GM19455 (cell line): ENCODE data around the gene MXD3.
A peak's percentile ranks its signal among the peaks of the same experiment; 100 is the strongest.
"Not testable (repeated sequence)": the region's sequence is repeated elsewhere in the genome, so short reads cannot be mapped to it uniquely, and the experiment has no call there.

ENCODE experiments used
- ATAC-seq: cut with Tn5 transposase; IDR thresholded peaks from one replicate; pipeline ENCODE4 v1.9.1; 2021; ENCODE audit not compliant: unreplicated experiment

Gene MXD3

GRCh38 chr5:177325868-177326381 is 14.2 kb upstream of the MXD3 start:
- ATAC-seq: no peak

- ATAC-seq: no peak
These were observed 9.2 kb upstream of the MXD3 start for GRCh38 chr5:177320879-177321278.

- ATAC-seq: no peak
These were observed 8.4 kb upstream of the MXD3 start for GRCh38 chr5:177319913-177320588.

- ATAC-seq: no peak
These were observed 6.3 kb upstream of the MXD3 start for GRCh38 chr5:177317959-177318377.

GRCh38 chr5:177316005-177316404 is 4.3 kb upstream of the MXD3 start:
- no peak for ATAC-seq

GRCh38 chr5:177315411-177315810 is 3.7 kb upstream of the MXD3 start:
- ATAC-seq: no peak

- ATAC-seq: no peak
These were observed 3.0 kb upstream of the MXD3 start for GRCh38 chr5:177314376-177315342.

GRCh38 chr5:177313561-177314259 is 2.0 kb upstream of the MXD3 start:
- ATAC-seq: no peak

GRCh38 chr5:177312649-177313181 is 1.0 kb upstream of the MXD3 start:
- peak; percentile 18 for ATAC-seq

GRCh38 chr5:177311392-177311722 is 341 bp downstream of the MXD3 start:
- peak; percentile 5 for ATAC-seq

GRCh38 chr5:177310757-177311391 is 824 bp downstream of the MXD3 start:
- no peak for ATAC-seq

GRCh38 chr5:177310332-177310731 is 1.4 kb downstream of the MXD3 start:
- ATAC-seq: no peak

- ATAC-seq: no peak
These were observed 2.1 kb downstream of the MXD3 start for GRCh38 chr5:177309351-177310191.

GRCh38 chr5:177308740-177309139 is 3.0 kb downstream of the MXD3 start:
- no peak for ATAC-seq

GRCh38 chr5:177307544-177308363 is 3.9 kb downstream of the MXD3 start:
- no peak for ATAC-seq

GRCh38 chr5:177306674-177307543 is 4.8 kb downstream of the MXD3 start:
- ATAC-seq: no peak

- ATAC-seq: not testable (repeated sequence)
These were observed 5.5 kb downstream of the MXD3 start for GRCh38 chr5:177306103-177306640.
